ENCODE data around the gene FAM120AOS. TPM values are rescaled to one million over a fixed set of nuclear protein-coding genes. Genes with fewer than 3 reads are reported as not detected.
"Not testable (repeated sequence)": the region's sequence is repeated elsewhere in the genome, so short reads cannot be mapped to it uniquely, and the experiment has no call there.

Gene FAM120AOS
- total RNA-seq, 2 experiments from 2014 or later = 39.8 to 41.6 TPM

DNA sequence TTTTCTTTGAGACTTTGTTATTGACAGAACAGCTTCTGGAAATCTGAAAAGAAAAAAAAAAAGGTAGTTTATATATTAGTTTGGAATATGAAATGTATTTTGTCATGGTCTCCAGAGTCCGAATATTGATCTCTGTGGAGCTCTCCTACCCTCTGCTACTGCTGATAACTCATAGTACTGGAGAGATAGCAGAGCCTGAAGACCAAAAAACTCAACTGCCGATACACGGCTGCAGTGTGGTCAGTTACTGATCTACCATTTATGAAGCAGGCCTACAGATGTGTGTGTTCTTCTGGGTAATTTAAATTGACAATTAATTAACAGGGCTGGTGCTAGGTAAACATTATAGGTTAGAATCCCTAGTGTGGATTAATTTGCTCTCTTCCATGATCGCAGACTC, 5.7 kb downstream of the FAM120AOS start:
- no peaks in the 10 kb centered on the region for H3K27me3 Mint-ChIP-seq
- no peaks in the 10 kb centered on the region for H3K9me3 Mint-ChIP-seq
- H3K4me1 Mint-ChIP-seq = peaks cover 17% of the 10 kb centered on the region
- POLR2A ChIA-PET = no interaction called here
- H3K36me3 Mint-ChIP-seq = peaks cover 29% of the 10 kb centered on the region
- H3K4me3 Mint-ChIP-seq = no peak overlapping the region
- no peak for ATAC-seq (ENCODE audit: low read depth)
- no peak overlapping the region for H3K27ac Mint-ChIP-seq
- DNase-seq = no peak

DNA sequence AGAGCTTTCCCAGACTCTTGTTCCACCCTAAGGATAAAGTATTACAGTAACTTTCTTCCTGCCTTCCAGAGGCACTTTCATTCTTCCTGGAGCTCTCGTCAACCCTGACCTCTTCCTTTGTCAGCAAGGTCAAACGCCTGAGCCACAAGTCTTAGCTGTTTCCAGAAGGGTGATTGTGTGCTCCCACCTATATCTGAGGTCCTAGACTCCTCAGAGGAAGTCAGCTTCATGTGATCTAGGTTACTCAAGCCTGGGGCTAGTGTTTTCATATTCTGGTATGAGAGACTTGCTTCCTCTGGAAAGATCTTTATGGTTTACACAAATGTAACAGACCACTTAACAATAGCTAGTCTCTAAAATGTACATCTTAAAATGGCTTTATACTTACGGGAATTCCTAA, 7.3 kb downstream of the FAM120AOS start:
- Mint-ChIP-seq H3K9me3 (no peaks in the 10 kb centered on the region), H3K27me3 (no peaks in the 10 kb centered on the region), H3K27ac (no peak overlapping the region), H3K4me1 (peaks cover 17% of the 10 kb centered on the region), H3K36me3 (peaks cover 28% of the 10 kb centered on the region), H3K4me3 (no peak overlapping the region)
- no peak for ATAC-seq (ENCODE audit: low read depth)
- DNase-seq = no peak
- POLR2A ChIA-PET = no interaction called here

DNA sequence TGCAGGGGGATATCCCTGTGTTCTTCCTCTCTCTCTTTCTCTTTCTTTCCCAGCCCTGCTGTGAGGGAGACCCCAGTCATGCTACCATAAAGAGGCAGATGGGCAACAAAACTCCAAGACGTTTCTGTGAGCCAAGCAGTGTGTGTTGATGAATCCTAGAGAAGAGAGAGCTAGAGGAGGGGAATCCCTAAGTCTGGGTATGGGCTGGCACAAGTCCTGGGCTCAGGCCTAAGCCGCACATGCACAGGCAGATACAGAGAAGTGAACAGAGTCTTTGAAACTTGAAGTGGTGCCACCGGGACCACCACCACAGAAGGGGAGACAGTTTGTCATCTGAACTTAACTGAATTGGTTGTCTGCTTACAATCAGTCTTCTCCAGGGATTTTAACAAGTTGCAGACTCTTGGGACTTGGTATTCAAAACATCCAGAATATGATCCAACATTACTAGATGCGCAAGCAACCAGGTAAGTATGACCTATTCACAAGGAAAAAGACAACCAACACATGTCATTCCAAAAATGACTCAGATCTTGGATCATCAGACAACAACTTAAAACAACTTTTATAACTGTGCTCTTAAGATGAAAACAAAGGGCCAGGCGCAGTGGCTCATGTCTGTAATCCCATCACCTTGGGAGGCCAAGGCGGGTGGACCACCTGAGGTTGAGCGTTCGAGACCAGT, 12.3 kb downstream of the FAM120AOS start:
- Mint-ChIP-seq H3K27ac (peak overlapping the region; percentile 56), H3K27me3 (no peaks in the 10 kb centered on the region), H3K4me3 (no peak overlapping the region), H3K9me3 (no peaks in the 10 kb centered on the region), H3K4me1 (peaks cover under 1% of the 10 kb centered on the region), H3K36me3 (peaks cover 8% of the 10 kb centered on the region)
- ATAC-seq (ENCODE audit: low read depth) (no peak), DNase-seq (no peak)
- POLR2A ChIA-PET = no interaction called here

DNA sequence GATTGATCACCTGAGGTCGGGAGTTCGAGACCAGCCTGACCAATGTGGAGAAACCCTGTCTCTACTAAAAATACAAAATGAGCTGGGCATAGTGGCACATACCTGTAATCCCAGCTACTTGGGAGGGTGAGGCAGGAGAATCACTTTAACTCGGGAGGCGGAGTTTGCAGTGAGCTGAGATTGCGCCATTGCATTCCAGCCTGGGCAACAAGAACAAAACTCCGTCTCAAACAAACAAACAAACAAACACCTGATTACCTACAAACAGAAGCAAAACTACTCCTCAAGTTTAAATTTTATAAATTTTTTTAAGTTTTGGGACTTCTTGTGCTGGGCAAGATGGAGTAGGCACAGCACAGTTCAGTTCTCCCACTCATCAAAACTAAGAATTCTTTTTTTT, 14.1 kb downstream of the FAM120AOS start:
- H3K36me3 Mint-ChIP-seq; H3K27ac Mint-ChIP-seq; H3K9me3 Mint-ChIP-seq; DNase-seq; H3K4me3 Mint-ChIP-seq; POLR2A ChIA-PET; ATAC-seq (ENCODE audit: low read depth); H3K4me1 Mint-ChIP-seq; H3K27me3 Mint-ChIP-seq: not testable (repeated sequence)

DNA sequence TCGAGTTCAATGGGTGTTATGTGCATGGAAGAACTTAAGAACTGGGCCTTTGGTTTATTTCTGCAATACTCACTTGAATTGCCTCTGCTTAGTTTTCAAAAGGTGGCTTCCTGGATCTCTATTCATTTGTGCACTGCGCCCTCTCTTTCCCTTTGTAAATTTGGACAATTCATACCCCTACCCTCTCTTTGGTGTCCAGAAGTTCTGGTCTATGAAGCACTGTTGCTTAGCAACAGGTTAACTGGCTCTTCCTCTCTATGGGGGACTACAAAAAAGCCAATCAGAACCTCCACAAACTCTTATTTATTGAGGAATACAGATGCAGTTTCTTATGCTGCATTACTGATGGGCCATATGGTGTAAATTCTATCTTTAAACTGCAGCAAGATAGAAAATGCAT, 15.4 kb downstream of the FAM120AOS start:
- H3K27me3 Mint-ChIP-seq = peaks cover 2% of the 10 kb centered on the region
- H3K9me3 Mint-ChIP-seq = no peaks in the 10 kb centered on the region
- DNase-seq = no peak
- no peak for ATAC-seq (ENCODE audit: low read depth)
- H3K27ac Mint-ChIP-seq = no peak overlapping the region
- H3K4me3 Mint-ChIP-seq = no peak overlapping the region
- no peaks in the 10 kb centered on the region for H3K4me1 Mint-ChIP-seq
- POLR2A ChIA-PET = no interaction called here
- no peaks in the 10 kb centered on the region for H3K36me3 Mint-ChIP-seq

DNA sequence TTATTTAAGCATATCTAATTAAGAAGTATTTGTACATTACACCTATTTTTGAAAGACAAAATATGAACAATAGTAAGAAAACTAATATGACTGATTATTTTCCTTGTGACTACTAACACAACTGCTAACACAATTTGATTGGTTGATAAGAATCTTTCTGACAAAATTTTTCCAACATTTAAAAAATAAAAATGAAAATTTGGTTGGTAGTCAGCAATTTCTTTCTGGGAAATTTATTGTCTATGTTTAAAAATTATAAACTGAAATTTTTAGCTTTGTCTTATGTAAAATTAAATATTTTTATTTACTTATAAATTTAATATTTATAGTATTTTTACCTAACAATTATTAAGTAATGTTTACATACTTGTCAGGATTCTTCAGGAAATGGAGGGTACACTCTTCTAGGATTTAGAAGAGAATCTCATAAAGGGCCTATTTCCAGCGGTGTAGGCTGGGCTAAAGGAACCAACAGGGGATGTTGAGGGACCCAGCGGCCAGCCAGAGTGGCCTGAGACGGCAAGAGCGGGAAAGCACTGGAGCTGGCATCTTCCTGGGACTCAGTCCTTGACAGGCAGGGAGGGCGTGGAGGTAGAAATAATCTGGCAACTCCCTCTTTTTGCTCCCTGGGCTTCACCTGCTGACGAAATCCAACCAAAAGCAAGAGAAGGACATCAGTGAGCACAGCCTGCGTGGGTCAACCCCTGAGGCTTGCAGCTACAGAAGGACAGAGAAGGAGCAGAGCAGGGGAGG, 16.6 kb downstream of the FAM120AOS start:
- POLR2A ChIA-PET = no interaction called here
- no peak overlapping the region for H3K4me3 Mint-ChIP-seq
- peaks cover 2% of the 10 kb centered on the region for H3K27me3 Mint-ChIP-seq
- H3K9me3 Mint-ChIP-seq = no peaks in the 10 kb centered on the region
- DNase-seq (no peak), ATAC-seq (ENCODE audit: low read depth) (no peak)
- H3K4me1 Mint-ChIP-seq = no peaks in the 10 kb centered on the region
- no peaks in the 10 kb centered on the region for H3K36me3 Mint-ChIP-seq
- no peak overlapping the region for H3K27ac Mint-ChIP-seq

DNA sequence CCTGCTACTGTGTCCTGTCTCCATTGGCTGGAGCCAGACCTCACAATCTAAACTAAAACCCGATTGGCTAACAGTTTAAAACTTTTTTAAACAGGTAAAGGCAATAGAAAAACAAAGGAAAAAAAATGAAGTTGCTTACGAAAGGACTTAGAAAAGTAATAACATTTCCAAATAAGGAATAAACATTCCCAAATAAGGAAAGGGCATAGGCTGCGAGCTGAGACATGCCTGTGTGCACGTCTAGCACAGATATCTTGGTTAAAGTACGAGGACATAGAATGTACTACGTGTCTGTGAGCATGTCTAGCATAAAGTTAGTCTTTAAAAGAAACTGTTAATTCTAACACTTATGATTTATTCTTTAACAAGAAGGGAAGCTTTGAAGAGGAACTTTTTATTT, 17.2 kb downstream of the FAM120AOS start:
- no peak for DNase-seq
- Mint-ChIP-seq H3K36me3 (no peaks in the 10 kb centered on the region), H3K9me3 (no peaks in the 10 kb centered on the region), H3K4me3 (no peak overlapping the region), H3K4me1 (peaks cover 2% of the 10 kb centered on the region), H3K27me3 (peaks cover 2% of the 10 kb centered on the region), H3K27ac (no peak overlapping the region)
- POLR2A ChIA-PET = no interaction called here
- ATAC-seq (ENCODE audit: low read depth) = no peak

DNA sequence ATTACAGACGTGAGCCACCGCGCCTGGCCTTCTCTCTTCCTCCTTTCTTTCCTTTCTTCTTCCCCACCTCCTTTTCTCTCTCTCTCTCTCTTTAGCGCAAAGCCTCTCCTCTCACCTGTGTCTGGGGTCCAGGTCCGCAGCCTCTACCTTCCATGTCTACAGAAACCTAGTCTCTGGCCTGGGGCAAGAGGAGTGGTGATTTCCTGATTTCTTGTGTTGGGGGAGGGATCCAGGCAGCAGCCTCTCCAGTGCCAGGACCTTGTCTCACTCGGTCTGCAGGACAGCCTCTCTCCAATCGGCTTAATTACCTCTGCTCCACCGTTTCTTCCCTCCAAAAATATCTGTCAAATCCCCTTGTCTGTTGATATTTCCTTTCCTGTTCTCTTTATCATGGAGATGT, 18.0 kb downstream of the FAM120AOS start:
- no peak for DNase-seq
- Mint-ChIP-seq H3K4me3 (no peak overlapping the region), H3K36me3 (no peaks in the 10 kb centered on the region), H3K9me3 (no peaks in the 10 kb centered on the region), H3K4me1 (peaks cover 2% of the 10 kb centered on the region), H3K27ac (no peak overlapping the region), H3K27me3 (peaks cover 2% of the 10 kb centered on the region)
- ATAC-seq (ENCODE audit: low read depth) = no peak
- POLR2A ChIA-PET = no interaction called here

DNA sequence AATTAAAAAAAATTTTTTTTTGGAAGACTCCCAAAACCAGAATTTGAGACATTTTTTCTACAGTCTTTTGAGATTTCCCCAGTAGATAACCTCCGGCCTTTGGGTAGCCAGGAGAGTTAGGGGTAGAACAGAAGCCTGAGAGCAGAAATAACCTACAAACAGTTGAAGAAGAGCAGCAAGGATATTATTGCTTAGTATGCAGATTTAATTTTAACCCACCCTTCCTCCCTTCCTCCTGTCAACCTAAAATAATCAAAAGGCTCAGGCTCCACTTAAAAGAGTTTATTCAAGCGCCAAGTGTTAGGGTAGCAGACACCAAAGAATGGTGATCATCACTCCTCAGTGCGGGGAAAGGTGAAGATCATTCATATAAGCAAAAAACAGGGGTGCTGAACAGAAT, 19.3 kb downstream of the FAM120AOS start:
- Mint-ChIP-seq H3K4me3 (no peak overlapping the region), H3K27me3 (peaks cover 4% of the 10 kb centered on the region), H3K27ac (no peak overlapping the region), H3K4me1 (peaks cover 2% of the 10 kb centered on the region), H3K9me3 (no peaks in the 10 kb centered on the region), H3K36me3 (no peaks in the 10 kb centered on the region)
- ATAC-seq (ENCODE audit: low read depth) (no peak), DNase-seq (no peak)
- POLR2A ChIA-PET = no interaction called here

DNA sequence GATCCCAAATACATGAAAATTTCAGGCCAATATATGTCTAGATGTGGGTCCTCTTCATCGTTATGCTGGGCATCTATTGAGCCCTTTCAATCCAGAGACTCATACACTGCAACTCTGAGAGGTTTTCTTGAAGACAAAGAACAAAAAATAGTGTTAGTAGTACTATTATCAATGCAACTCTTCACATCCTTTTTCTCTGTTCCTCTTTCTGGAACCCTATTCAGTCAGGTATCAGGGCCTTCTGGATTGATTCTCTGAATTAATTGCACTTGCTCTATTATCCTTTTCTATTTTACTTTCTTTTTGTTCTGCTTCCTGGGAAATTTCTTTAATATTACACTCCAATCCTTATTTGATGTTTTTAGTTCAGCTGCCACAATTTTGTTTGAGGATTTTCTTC, 20.4 kb downstream of the FAM120AOS start:
- DNase-seq = no peak
- Mint-ChIP-seq H3K4me3 (no peak overlapping the region), H3K27ac (no peak overlapping the region), H3K4me1 (peaks cover 2% of the 10 kb centered on the region), H3K36me3 (no peaks in the 10 kb centered on the region), H3K9me3 (no peaks in the 10 kb centered on the region), H3K27me3 (peaks cover 4% of the 10 kb centered on the region)
- ATAC-seq (ENCODE audit: low read depth) = no peak
- POLR2A ChIA-PET = no interaction called here

DNA sequence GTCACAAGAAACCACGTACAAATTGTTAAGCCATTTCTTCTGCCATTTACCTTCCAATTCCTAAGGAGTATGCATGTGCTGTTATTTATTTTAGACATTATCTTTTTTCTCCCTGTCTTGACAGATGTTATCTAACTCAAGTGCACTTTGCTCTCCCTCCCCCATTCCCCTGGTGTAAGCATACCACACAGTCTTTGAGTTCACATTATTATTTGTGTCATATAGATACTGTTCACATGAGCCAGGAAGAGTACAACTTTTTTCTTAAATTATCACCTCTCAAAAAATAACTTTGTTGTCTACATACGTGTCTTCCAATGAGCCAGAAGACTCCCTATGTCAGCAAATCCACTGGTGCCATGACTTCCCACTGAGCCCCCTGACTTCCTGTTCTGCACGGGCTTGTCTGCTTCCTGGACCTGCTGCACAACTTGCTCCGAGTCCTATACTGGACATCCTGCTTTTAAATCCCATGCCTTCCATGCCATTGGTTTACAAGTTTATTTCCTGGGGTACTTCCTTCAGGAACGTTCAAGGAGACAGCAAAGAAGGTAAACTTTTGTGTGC, 21.8 kb downstream of the FAM120AOS start:
- ATAC-seq (ENCODE audit: low read depth) = no peak
- POLR2A ChIA-PET = no interaction called here

DNA sequence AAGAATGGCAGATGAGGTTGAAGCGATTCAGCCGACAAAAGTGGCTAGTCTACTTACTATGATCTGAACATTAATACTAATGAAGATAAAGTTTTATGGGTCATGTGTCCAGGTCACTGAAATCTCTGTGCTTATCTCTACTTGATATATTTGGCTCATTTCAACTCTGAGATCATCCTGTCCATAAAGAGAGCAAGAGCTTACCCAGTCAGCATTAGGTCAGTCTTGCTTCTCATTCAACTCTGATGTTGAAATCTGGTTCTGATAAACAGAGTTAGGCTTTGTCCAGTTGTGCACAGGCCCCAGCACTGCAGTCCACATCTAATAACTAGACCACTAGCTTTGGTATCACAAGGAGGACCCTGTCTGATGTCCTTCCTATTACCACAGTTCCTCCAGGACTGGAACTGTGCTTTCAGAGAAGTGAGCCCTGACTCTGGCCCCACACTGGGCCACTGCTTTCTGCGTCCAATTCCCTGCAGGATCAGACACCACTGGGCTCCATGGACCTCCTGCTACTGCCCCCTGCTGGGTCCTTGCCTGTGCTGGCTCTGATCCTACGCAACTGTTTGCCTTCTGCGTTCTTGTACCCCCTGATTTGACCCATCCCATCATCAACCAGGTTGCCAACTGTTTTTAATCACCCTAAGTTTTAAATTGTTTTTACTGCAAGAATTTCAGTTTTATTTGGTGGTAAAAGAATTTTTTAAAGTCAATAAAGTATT, 25.6 kb downstream of the FAM120AOS start:
- H3K27me3 Mint-ChIP-seq = peaks cover 17% of the 10 kb centered on the region
- H3K4me1 Mint-ChIP-seq = peaks cover 2% of the 10 kb centered on the region
- POLR2A ChIA-PET = no interaction called here
- H3K27ac Mint-ChIP-seq = no peak overlapping the region
- ATAC-seq (ENCODE audit: low read depth) (no peak), DNase-seq (no peak)
- no peaks in the 10 kb centered on the region for H3K36me3 Mint-ChIP-seq
- H3K4me3 Mint-ChIP-seq = no peak overlapping the region
- H3K9me3 Mint-ChIP-seq = no peaks in the 10 kb centered on the region

More for the DNA sequence above, 21.8 kb downstream of the FAM120AOS start:
- H3K27me3 Mint-ChIP-seq = peaks cover 6% of the 10 kb centered on the region
- DNase-seq = no peak
- no peaks in the 10 kb centered on the region for H3K36me3 Mint-ChIP-seq
- H3K27ac Mint-ChIP-seq = no peak overlapping the region
- no peaks in the 10 kb centered on the region for H3K9me3 Mint-ChIP-seq
- H3K4me3 Mint-ChIP-seq = no peak overlapping the region
- H3K4me1 Mint-ChIP-seq = peaks cover 2% of the 10 kb centered on the region

DNA sequence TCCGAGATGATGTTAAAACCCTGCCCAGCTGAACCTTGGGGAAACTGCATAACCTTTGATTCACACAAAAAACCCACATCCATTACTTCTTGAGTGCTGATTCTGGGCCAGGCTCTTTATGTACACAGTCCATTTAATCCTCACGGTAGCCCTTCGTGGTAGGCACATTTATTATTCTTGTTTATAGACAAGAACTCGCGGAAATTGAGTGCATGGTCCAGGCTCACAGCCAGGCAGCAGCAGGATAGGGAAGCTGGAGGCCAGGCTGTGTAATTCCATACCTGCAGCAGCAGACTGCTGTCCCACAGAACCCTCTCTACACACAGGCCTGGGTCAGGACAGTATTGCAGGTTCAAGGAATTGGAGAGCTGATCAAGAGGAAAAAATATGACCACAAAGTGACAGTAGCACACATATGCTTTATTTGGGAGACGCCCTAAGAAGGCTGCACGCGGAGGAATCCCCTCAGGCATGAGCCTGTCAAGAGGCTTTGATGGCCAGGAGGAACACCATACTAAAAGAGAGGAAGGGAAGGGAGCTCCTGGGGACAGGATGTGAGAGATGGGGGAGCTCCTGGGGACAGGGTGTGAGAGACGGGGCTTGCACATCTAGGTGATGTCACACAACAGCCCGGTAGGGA, 30.3 kb downstream of the FAM120AOS start:
- no peak for DNase-seq
- no peak for ATAC-seq (ENCODE audit: low read depth)
- H3K36me3 Mint-ChIP-seq = peaks cover 5% of the 10 kb centered on the region
- H3K4me3 Mint-ChIP-seq = no peak overlapping the region
- peaks cover 21% of the 10 kb centered on the region for H3K27me3 Mint-ChIP-seq
- no peaks in the 10 kb centered on the region for H3K4me1 Mint-ChIP-seq
- no peak overlapping the region for H3K27ac Mint-ChIP-seq
- peaks cover 8% of the 10 kb centered on the region for H3K9me3 Mint-ChIP-seq
- POLR2A ChIA-PET = no interaction called here

Data from activated naive CD8-positive, alpha-beta T cell treated with anti-CD3 and anti-CD28 coated beads, Interleukin-2, amount 10 ng/mL, durations not matched to agents 7 days and 5 days (primary cell).